ENCODE data around the gene CX3CR1. TPM values are rescaled to one million over a fixed set of nuclear protein-coding genes. Genes with fewer than 3 reads are reported as not detected.

CX3CR1 gene
- total RNA-seq, 1 donor from 2014 or later = 0.32 TPM

DNA sequence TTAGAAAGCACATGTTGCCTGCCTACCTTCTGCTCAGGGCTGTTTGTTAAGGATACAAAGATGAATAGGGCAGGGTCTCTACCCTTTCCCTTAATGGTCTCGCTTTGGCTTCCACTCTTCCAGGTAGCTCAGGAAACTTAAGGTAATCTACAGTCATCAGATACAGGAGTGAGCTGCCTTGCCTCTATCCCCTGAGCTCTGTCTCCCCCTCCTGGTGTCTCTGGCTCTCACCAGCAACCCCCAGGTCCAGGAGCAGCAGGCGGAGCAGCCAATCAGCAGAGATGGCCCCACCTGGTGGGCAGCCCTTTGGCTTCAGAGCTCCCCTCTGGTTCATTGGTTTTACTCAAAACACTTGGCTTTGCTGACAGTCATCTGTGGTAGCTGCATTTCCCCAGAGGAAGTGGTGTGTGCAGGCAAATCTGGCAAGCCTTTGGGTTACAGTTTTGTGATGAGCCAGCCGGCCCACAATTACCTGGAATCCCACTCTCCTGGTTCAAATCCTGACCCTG is 8.5 kb upstream of the CX3CR1 start:
- FAIRE-seq (no peak), DNase-seq (ENCODE audit: low read depth) (peak; percentile 73)
- H3K27me3 ChIP-seq (ENCODE audit: insufficient read depth, low read length) = no peaks in the 10 kb centered on the region
- TF ChIP-seq EZH2 (IDR thresholded peaks at IDR 0.05; ENCODE audit: insufficient read depth, low read length) = no peak
- TF ChIP-seq CTCF (IDR thresholded peaks at IDR 0.05; ENCODE audit: insufficient read depth, low read depth, low read length) = peak; percentile 89
- Mint-ChIP-seq H3K27me3 (ENCODE audit: low read depth, unreplicated experiment) (no peaks in the 10 kb centered on the region), H3K4me1 (ENCODE audit: low read depth, unreplicated experiment) (peaks cover 7% of the 10 kb centered on the region), H3K4me3 (ENCODE audit: unreplicated experiment) (no peak overlapping the region), H3K9me3 (ENCODE audit: unreplicated experiment) (peaks cover 4% of the 10 kb centered on the region), H3K27ac (ENCODE audit: unreplicated experiment) (no peak overlapping the region), H3K36me3 (ENCODE audit: low read depth, unreplicated experiment) (no peaks in the 10 kb centered on the region)
- no peak overlapping the region for H3K4me2 ChIP-seq (ENCODE audit: low read length)
- no peaks in the 10 kb centered on the region for H3K79me2 ChIP-seq (ENCODE audit: insufficient read depth, low read length)
- no peaks in the 10 kb centered on the region for H3K9me3 ChIP-seq (ENCODE audit: insufficient read depth, low read depth, low read length)
- no peaks in the 10 kb centered on the region for H3K4me1 ChIP-seq (ENCODE audit: insufficient read depth, low read length)
- no peak overlapping the region for H3K9ac ChIP-seq (ENCODE audit: low read length)
- no peaks in the 10 kb centered on the region for H4K20me1 ChIP-seq (ENCODE audit: insufficient read depth, low read length)
- H3K36me3 ChIP-seq (ENCODE audit: insufficient read depth, low read length) = no peaks in the 10 kb centered on the region
- no peak overlapping the region for H3K4me3 ChIP-seq (ENCODE audit: insufficient read depth, low read depth, low read length)
- no peak overlapping the region for H2AFZ ChIP-seq (ENCODE audit: low read depth, low read length)
- no peak overlapping the region for H3K27ac ChIP-seq (ENCODE audit: low read depth, low read length)

- Histone ChIP-seq H3K79me2 (ENCODE audit: insufficient read depth, low read length) (no peaks in the 10 kb centered on the region), H2AFZ (ENCODE audit: low read depth, low read length) (no peak overlapping the region), H3K27ac (ENCODE audit: low read depth, low read length) (no peak overlapping the region), H3K4me1 (ENCODE audit: insufficient read depth, low read length) (no peaks in the 10 kb centered on the region), H3K27me3 (ENCODE audit: insufficient read depth, low read length) (no peaks in the 10 kb centered on the region), H3K9ac (ENCODE audit: low read length) (no peak overlapping the region), H4K20me1 (ENCODE audit: insufficient read depth, low read length) (no peaks in the 10 kb centered on the region), H3K36me3 (ENCODE audit: insufficient read depth, low read length) (no peaks in the 10 kb centered on the region), H3K9me3 (ENCODE audit: insufficient read depth, low read depth, low read length) (no peaks in the 10 kb centered on the region), H3K4me2 (ENCODE audit: low read length) (no peak overlapping the region), H3K4me3 (ENCODE audit: insufficient read depth, low read depth, low read length) (no peak overlapping the region)
- H3K27me3 Mint-ChIP-seq (ENCODE audit: low read depth, unreplicated experiment) = peaks cover 4% of the 10 kb centered on the region
- DNase-seq (ENCODE audit: low read depth) (no peak), FAIRE-seq (no peak)
- TF ChIP-seq CTCF (IDR thresholded peaks at IDR 0.05; ENCODE audit: insufficient read depth, low read depth, low read length) (no peak), EZH2 (IDR thresholded peaks at IDR 0.05; ENCODE audit: insufficient read depth, low read length) (no peak)
- no peaks in the 10 kb centered on the region for H3K36me3 Mint-ChIP-seq (ENCODE audit: low read depth, unreplicated experiment)
- peaks cover 7% of the 10 kb centered on the region for H3K4me1 Mint-ChIP-seq (ENCODE audit: low read depth, unreplicated experiment)
- no peak overlapping the region for H3K4me3 Mint-ChIP-seq (ENCODE audit: unreplicated experiment)
- H3K27ac Mint-ChIP-seq (ENCODE audit: unreplicated experiment) = no peak overlapping the region
- peaks cover 4% of the 10 kb centered on the region for H3K9me3 Mint-ChIP-seq (ENCODE audit: unreplicated experiment)
These were observed 7.7 kb upstream of the CX3CR1 start for GRCh38 chr3:39287216-39288164.

DNA sequence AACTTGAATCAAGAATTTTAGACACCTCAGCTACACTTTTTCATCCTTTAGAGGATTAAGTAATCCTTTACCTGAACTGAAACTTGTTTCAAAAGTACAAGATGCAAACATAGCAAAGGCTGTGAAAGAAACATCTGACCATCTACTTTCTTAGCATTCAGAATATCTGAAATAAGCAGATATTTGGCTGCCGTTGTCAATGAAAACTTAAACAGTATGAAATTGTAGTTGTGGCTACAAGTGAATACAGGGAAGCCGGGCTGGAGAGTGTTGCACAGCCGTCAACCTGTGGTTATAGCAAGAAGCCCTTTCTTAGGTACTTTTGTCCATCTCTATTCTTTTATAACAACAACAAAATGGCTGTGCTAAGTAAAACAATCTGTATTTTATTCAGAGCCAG is 6.9 kb upstream of the CX3CR1 start:
- no peak for TF ChIP-seq CTCF (IDR thresholded peaks at IDR 0.05; ENCODE audit: insufficient read depth, low read depth, low read length)
- no peak for TF ChIP-seq EZH2 (IDR thresholded peaks at IDR 0.05; ENCODE audit: insufficient read depth, low read length)

More for the DNA sequence above, 6.9 kb upstream of the CX3CR1 start:
- Mint-ChIP-seq H3K36me3 (ENCODE audit: low read depth, unreplicated experiment) (no peaks in the 10 kb centered on the region), H3K9me3 (ENCODE audit: unreplicated experiment) (peaks cover 1% of the 10 kb centered on the region), H3K4me3 (ENCODE audit: unreplicated experiment) (no peak overlapping the region), H3K27ac (ENCODE audit: unreplicated experiment) (no peak overlapping the region), H3K4me1 (ENCODE audit: low read depth, unreplicated experiment) (peaks cover 7% of the 10 kb centered on the region), H3K27me3 (ENCODE audit: low read depth, unreplicated experiment) (peaks cover 8% of the 10 kb centered on the region)
- H2AFZ ChIP-seq (ENCODE audit: low read depth, low read length) = no peak overlapping the region
- H3K9ac ChIP-seq (ENCODE audit: low read length) = no peak overlapping the region
- H3K4me3 ChIP-seq (ENCODE audit: insufficient read depth, low read depth, low read length) = no peak overlapping the region
- H4K20me1 ChIP-seq (ENCODE audit: insufficient read depth, low read length) = no peaks in the 10 kb centered on the region
- no peaks in the 10 kb centered on the region for H3K79me2 ChIP-seq (ENCODE audit: insufficient read depth, low read length)
- H3K4me1 ChIP-seq (ENCODE audit: insufficient read depth, low read length) = no peaks in the 10 kb centered on the region
- no peak for FAIRE-seq
- H3K4me2 ChIP-seq (ENCODE audit: low read length) = no peak overlapping the region
- no peaks in the 10 kb centered on the region for H3K9me3 ChIP-seq (ENCODE audit: insufficient read depth, low read depth, low read length)
- H3K27me3 ChIP-seq (ENCODE audit: insufficient read depth, low read length) = no peaks in the 10 kb centered on the region
- no peak for DNase-seq (ENCODE audit: low read depth)
- H3K27ac ChIP-seq (ENCODE audit: low read depth, low read length) = no peak overlapping the region
- no peaks in the 10 kb centered on the region for H3K36me3 ChIP-seq (ENCODE audit: insufficient read depth, low read length)

Measured in astrocyte (in vitro differentiated cells and primary cell).